ENCODE results near the gene LAMTOR2.

The LAMTOR2 gene

GRCh38 chr1:156054500-156055280, at the start of gene LAMTOR2:
LAMTOR2 (plus strand) TSS chr1:156054782; CDS start chr1:156054890, 108 bp downstream.
- Histone ChIP-seq H3K27ac (ENCODE audit: low read depth, low read length) (peak within 1 kb of the TSS; percentile 54; the same call in 1 of the 2 replicates), H3K9ac (ENCODE audit: low read length) (peak within 1 kb of the TSS; percentile 79), H3K4me3 (ENCODE audit: low read depth, low read length) (peak within 1 kb of the TSS; percentile 91), H3K9me3 (ENCODE audit: control insufficient read depth, insufficient read depth, low read depth, low read length) (no peaks in the 10 kb centered on the region), H3K27me3 (ENCODE audit: control insufficient read depth, insufficient read depth, low read length) (no peaks in the 10 kb centered on the region), H3K36me3 (ENCODE audit: control insufficient read depth, insufficient read depth, low read length) (peaks cover 22% of the 10 kb centered on the region), H3K4me1 (ENCODE audit: control insufficient read depth, insufficient read depth, low read length) (no peaks in the 10 kb centered on the region; the same call in 1 of the 2 replicates)

- Histone ChIP-seq H3K4me3 (ENCODE audit: low read depth, low read length) (no peak overlapping the region), H3K4me1 (ENCODE audit: control insufficient read depth, insufficient read depth, low read length) (no peaks in the 10 kb centered on the region), H3K9ac (ENCODE audit: low read length) (no peak overlapping the region), H3K9me3 (ENCODE audit: control insufficient read depth, insufficient read depth, low read depth, low read length) (no peaks in the 10 kb centered on the region), H3K27me3 (ENCODE audit: control insufficient read depth, insufficient read depth, low read length) (no peaks in the 10 kb centered on the region), H3K27ac (ENCODE audit: low read depth, low read length) (no peak overlapping the region), H3K36me3 (ENCODE audit: control insufficient read depth, insufficient read depth, low read length) (peaks cover 15% of the 10 kb centered on the region)
Measured at GRCh38 chr1:156004843-156005584, 49.6 kb upstream of the LAMTOR2 start.

- Histone ChIP-seq H3K36me3 (ENCODE audit: control insufficient read depth, insufficient read depth, low read length) (peaks cover 33% of the 10 kb centered on the region), H3K4me3 (ENCODE audit: low read depth, low read length) (no peak overlapping the region), H3K9ac (ENCODE audit: low read length) (no peak overlapping the region), H3K27me3 (ENCODE audit: control insufficient read depth, insufficient read depth, low read length) (no peaks in the 10 kb centered on the region), H3K9me3 (ENCODE audit: control insufficient read depth, insufficient read depth, low read depth, low read length) (no peaks in the 10 kb centered on the region), H3K4me1 (ENCODE audit: control insufficient read depth, insufficient read depth, low read length) (no peaks in the 10 kb centered on the region), H3K27ac (ENCODE audit: low read depth, low read length) (no peak overlapping the region)
Measured at GRCh38 chr1:156006666-156007376, 47.8 kb upstream of the LAMTOR2 start.

- Histone ChIP-seq H3K9ac (ENCODE audit: low read length) (no peak overlapping the region), H3K36me3 (ENCODE audit: control insufficient read depth, insufficient read depth, low read length) (peaks cover 55% of the 10 kb centered on the region), H3K9me3 (ENCODE audit: control insufficient read depth, insufficient read depth, low read depth, low read length) (no peaks in the 10 kb centered on the region), H3K4me1 (ENCODE audit: control insufficient read depth, insufficient read depth, low read length) (no peaks in the 10 kb centered on the region), H3K27me3 (ENCODE audit: control insufficient read depth, insufficient read depth, low read length) (no peaks in the 10 kb centered on the region), H3K4me3 (ENCODE audit: low read depth, low read length) (no peak overlapping the region), H3K27ac (ENCODE audit: low read depth, low read length) (no peak overlapping the region)
Measured at GRCh38 chr1:156009404-156009803, 45.2 kb upstream of the LAMTOR2 start.

- Histone ChIP-seq H3K4me1 (ENCODE audit: control insufficient read depth, insufficient read depth, low read length) (no peaks in the 10 kb centered on the region), H3K27ac (ENCODE audit: low read depth, low read length) (no peak overlapping the region), H3K4me3 (ENCODE audit: low read depth, low read length) (no peak overlapping the region), H3K9ac (ENCODE audit: low read length) (no peak overlapping the region), H3K27me3 (ENCODE audit: control insufficient read depth, insufficient read depth, low read length) (no peaks in the 10 kb centered on the region), H3K36me3 (ENCODE audit: control insufficient read depth, insufficient read depth, low read length) (peaks cover 73% of the 10 kb centered on the region), H3K9me3 (ENCODE audit: control insufficient read depth, insufficient read depth, low read depth, low read length) (no peaks in the 10 kb centered on the region)
Measured at GRCh38 chr1:156012051-156012817, 42.3 kb upstream of the LAMTOR2 start.

- Histone ChIP-seq H3K36me3 (ENCODE audit: control insufficient read depth, insufficient read depth, low read length) (peaks cover 79% of the 10 kb centered on the region), H3K4me1 (ENCODE audit: control insufficient read depth, insufficient read depth, low read length) (peaks cover 3% of the 10 kb centered on the region), H3K27ac (ENCODE audit: low read depth, low read length) (no peak overlapping the region), H3K9ac (ENCODE audit: low read length) (no peak overlapping the region), H3K9me3 (ENCODE audit: control insufficient read depth, insufficient read depth, low read depth, low read length) (no peaks in the 10 kb centered on the region), H3K4me3 (ENCODE audit: low read depth, low read length) (no peak overlapping the region), H3K27me3 (ENCODE audit: control insufficient read depth, insufficient read depth, low read length) (no peaks in the 10 kb centered on the region)
Measured at GRCh38 chr1:156014829-156015228, 39.8 kb upstream of the LAMTOR2 start.

- Histone ChIP-seq H3K36me3 (ENCODE audit: control insufficient read depth, insufficient read depth, low read length) (peaks cover 33% of the 10 kb centered on the region), H3K4me1 (ENCODE audit: control insufficient read depth, insufficient read depth, low read length) (peaks cover 5% of the 10 kb centered on the region), H3K27ac (ENCODE audit: low read depth, low read length) (no peak overlapping the region), H3K9ac (ENCODE audit: low read length) (peak overlapping the region; percentile 80), H3K4me3 (ENCODE audit: low read depth, low read length) (peak overlapping the region; percentile 85), H3K27me3 (ENCODE audit: control insufficient read depth, insufficient read depth, low read length) (no peaks in the 10 kb centered on the region), H3K9me3 (ENCODE audit: control insufficient read depth, insufficient read depth, low read depth, low read length) (no peaks in the 10 kb centered on the region)
Measured at GRCh38 chr1:156019946-156020292, 34.7 kb upstream of the LAMTOR2 start.

GRCh38 chr1:156020293-156021092, 34.1 kb upstream of the LAMTOR2 start, which contains the start of gene SSR2:
SSR2 (minus strand) TSS chr1:156020951; CDS start chr1:156020167, 784 bp downstream.
- H3K9me3 ChIP-seq (ENCODE audit: control insufficient read depth, insufficient read depth, low read depth, low read length): no peaks in the 10 kb centered on the region
- no peak within 1 kb of the TSS for H3K27ac ChIP-seq (ENCODE audit: low read depth, low read length)
- H3K4me3 ChIP-seq (ENCODE audit: low read depth, low read length): peak within 1 kb of the TSS; percentile 85
- peaks cover 5% of the 10 kb centered on the region for H3K4me1 ChIP-seq (ENCODE audit: control insufficient read depth, insufficient read depth, low read length)
- H3K9ac ChIP-seq (ENCODE audit: low read length): peak within 1 kb of the TSS; percentile 80
- H3K27me3 ChIP-seq (ENCODE audit: control insufficient read depth, insufficient read depth, low read length): no peaks in the 10 kb centered on the region
- peaks cover 31% of the 10 kb centered on the region for H3K36me3 ChIP-seq (ENCODE audit: control insufficient read depth, insufficient read depth, low read length)

GRCh38 chr1:156021093-156021428, 33.5 kb upstream of the LAMTOR2 start:
- Histone ChIP-seq H3K36me3 (ENCODE audit: control insufficient read depth, insufficient read depth, low read length) (peaks cover 27% of the 10 kb centered on the region), H3K9ac (ENCODE audit: low read length) (no peak overlapping the region), H3K27me3 (ENCODE audit: control insufficient read depth, insufficient read depth, low read length) (no peaks in the 10 kb centered on the region), H3K4me1 (ENCODE audit: control insufficient read depth, insufficient read depth, low read length) (peaks cover 5% of the 10 kb centered on the region), H3K9me3 (ENCODE audit: control insufficient read depth, insufficient read depth, low read depth, low read length) (no peaks in the 10 kb centered on the region), H3K27ac (ENCODE audit: low read depth, low read length) (no peak overlapping the region), H3K4me3 (ENCODE audit: low read depth, low read length) (peak overlapping the region; percentile 85)

- Histone ChIP-seq H3K9ac (ENCODE audit: low read length) (no peak overlapping the region), H3K36me3 (ENCODE audit: control insufficient read depth, insufficient read depth, low read length) (peaks cover 21% of the 10 kb centered on the region), H3K9me3 (ENCODE audit: control insufficient read depth, insufficient read depth, low read depth, low read length) (no peaks in the 10 kb centered on the region), H3K4me1 (ENCODE audit: control insufficient read depth, insufficient read depth, low read length) (peaks cover 5% of the 10 kb centered on the region), H3K4me3 (ENCODE audit: low read depth, low read length) (no peak overlapping the region), H3K27ac (ENCODE audit: low read depth, low read length) (no peak overlapping the region), H3K27me3 (ENCODE audit: control insufficient read depth, insufficient read depth, low read length) (no peaks in the 10 kb centered on the region)
Measured at GRCh38 chr1:156021954-156022353, 32.6 kb upstream of the LAMTOR2 start.

Measured in HUES6 (cell line).